Measurements from ENCODE around the gene IMPDH1. TPM values are rescaled to one million over a fixed set of nuclear protein-coding genes. Genes with fewer than 3 reads are reported as not detected.

The IMPDH1 gene
- total and polyA plus RNA-seq, 10 of the 15 experiments (the other 5 are each of a cell fraction or from before 2014, with no cell fraction given): 0.50 to 61.3 (median 41.8) TPM

GRCh38 chr7:128443831-128444600, 34.2 kb upstream of the IMPDH1 start:
- ATAC-seq (peak; percentile 42), DNase-seq (ENCODE audit: low read depth, low spot score) (no peak), FAIRE-seq (no peak)
- Histone ChIP-seq H3K4me3 (no peak overlapping the region), H3K4me2 (ENCODE audit: control insufficient read depth, insufficient read depth) (no peak overlapping the region), H4K20me1 (ENCODE audit: control insufficient read depth, insufficient read depth) (no peaks in the 10 kb centered on the region), H2AFZ (ENCODE audit: control insufficient read depth, low read depth, low read length) (peak overlapping the region; percentile 66), H3K9me3 (replicated peaks; ENCODE audit: control insufficient read depth, insufficient read depth, low read length) (no peaks in the 10 kb centered on the region), H3K36me3 (ENCODE audit: control insufficient read depth in 2 of 2, insufficient read depth in 2 of 2, low read length in 1 of 2) (no peaks in the 10 kb centered on the region), H3K79me2 (ENCODE audit: control insufficient read depth, insufficient read depth, low read length) (no peaks in the 10 kb centered on the region), H3K4me1 (ENCODE audit: control insufficient read depth, insufficient read depth, low read length) (peaks cover 9% of the 10 kb centered on the region; the same call in 1 of the 2 replicates), H3K9ac (ENCODE audit: control insufficient read depth, insufficient read depth, low read length) (no peak overlapping the region), H3K27ac (ENCODE audit: control insufficient read depth, insufficient read depth) (no peak overlapping the region), H3K27me3 (replicated peaks in 1 of 2; ENCODE audit: control insufficient read depth in 2 of 2, insufficient read depth in 2 of 2, low read length in 1 of 2) (no peaks in the 10 kb centered on the region)
- POLR2A ChIA-PET: interaction anchor here (0.5 to 4.2 kb wide), 6 partner anchors 8 to 335 kb away, joined by 3 to 52 read pairs (median 4); partner anchors contain the start of gene HILPDA
- CTCF ChIA-PET: interaction anchor here (1.0 to 12.5 kb wide), 9 partner anchors 9 to 100 kb away, joined by 3 to 175 read pairs (median 10); partner anchors contain the start of gene RBM28
- intact Hi-C loops (cut with micrococcal nuclease; ENCODE audit: unreplicated experiment) (no loop called here), in situ Hi-C loops (cut with MboI) (no loop called here)
- no TSS peak for BruUV-seq (replicated peaks)
- 61% methylated on average over 7 of the region's 7 CpGs for WGBS (ENCODE audit: insufficient coverage, insufficient replicate concordance, low lambda C conversion rate, missing lambda C conversion rate)
- RAD21 ChIA-PET (ENCODE audit: unreplicated experiment): interaction anchor here (0.5 to 2.6 kb wide), 10 partner anchors 9 to 449 kb away, joined by 3 to 23 read pairs (median 4); partner anchors contain the start of gene HILPDA
- SMC1A ChIA-PET (ENCODE audit: uncharacterized antibody, unreplicated experiment): interaction anchor here (0.7 to 6.0 kb wide), 12 partner anchors 9 to 1559 kb away, joined by 3 to 55 read pairs (median 4); partner anchors contain the start of gene HILPDA
- TF ChIP-seq, protein P1, sequence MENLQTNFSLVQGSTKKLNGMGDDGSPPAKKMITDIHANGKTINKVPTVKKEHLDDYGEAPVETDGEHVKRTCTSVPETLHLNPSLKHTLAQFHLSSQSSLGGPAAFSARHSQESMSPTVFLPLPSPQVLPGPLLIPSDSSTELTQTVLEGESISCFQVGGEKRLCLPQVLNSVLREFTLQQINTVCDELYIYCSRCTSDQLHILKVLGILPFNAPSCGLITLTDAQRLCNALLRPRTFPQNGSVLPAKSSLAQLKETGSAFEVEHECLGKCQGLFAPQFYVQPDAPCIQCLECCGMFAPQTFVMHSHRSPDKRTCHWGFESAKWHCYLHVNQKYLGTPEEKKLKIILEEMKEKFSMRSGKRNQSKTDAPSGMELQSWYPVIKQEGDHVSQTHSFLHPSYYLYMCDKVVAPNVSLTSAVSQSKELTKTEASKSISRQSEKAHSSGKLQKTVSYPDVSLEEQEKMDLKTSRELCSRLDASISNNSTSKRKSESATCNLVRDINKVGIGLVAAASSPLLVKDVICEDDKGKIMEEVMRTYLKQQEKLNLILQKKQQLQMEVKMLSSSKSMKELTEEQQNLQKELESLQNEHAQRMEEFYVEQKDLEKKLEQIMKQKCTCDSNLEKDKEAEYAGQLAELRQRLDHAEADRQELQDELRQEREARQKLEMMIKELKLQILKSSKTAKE (IDR thresholded peaks at IDR 0.05; ENCODE audit: low read depth, poor library complexity, severe bottlenecking): no peak
- TF ChIP-seq, protein P2, sequence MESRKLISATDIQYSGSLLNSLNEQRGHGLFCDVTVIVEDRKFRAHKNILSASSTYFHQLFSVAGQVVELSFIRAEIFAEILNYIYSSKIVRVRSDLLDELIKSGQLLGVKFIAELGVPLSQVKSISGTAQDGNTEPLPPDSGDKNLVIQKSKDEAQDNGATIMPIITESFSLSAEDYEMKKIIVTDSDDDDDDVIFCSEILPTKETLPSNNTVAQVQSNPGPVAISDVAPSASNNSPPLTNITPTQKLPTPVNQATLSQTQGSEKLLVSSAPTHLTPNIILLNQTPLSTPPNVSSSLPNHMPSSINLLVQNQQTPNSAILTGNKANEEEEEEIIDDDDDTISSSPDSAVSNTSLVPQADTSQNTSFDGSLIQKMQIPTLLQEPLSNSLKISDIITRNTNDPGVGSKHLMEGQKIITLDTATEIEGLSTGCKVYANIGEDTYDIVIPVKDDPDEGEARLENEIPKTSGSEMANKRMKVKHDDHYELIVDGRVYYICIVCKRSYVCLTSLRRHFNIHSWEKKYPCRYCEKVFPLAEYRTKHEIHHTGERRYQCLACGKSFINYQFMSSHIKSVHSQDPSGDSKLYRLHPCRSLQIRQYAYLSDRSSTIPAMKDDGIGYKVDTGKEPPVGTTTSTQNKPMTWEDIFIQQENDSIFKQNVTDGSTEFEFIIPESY (IDR thresholded peaks at IDR 0.05): no peak
- no peak for TF ChIP-seq SREBF1 (IDR thresholded peaks at IDR 0.05; ENCODE audit: low read length)
- no peak for TF ChIP-seq EED (IDR thresholded peaks at IDR 0.05; ENCODE audit: low read depth)
- no peak for TF ChIP-seq PKNOX1 (IDR thresholded peaks at IDR 0.05)
- TF ChIP-seq TCF7 (IDR thresholded peaks at IDR 0.05; ENCODE audit: borderline replicate concordance): no peak
- no peak for TF ChIP-seq RFX5 (IDR thresholded peaks at IDR 0.05; ENCODE audit: low read depth, low read length)
- TF ChIP-seq GABPA (IDR thresholded peaks at IDR 0.05; ENCODE audit: low read depth): no peak
- no peak for TF ChIP-seq STAT1 (conservative IDR thresholded peaks at IDR 0.05)
- no peak for TF ChIP-seq ZZZ3 (IDR thresholded peaks at IDR 0.05; ENCODE audit: control insufficient read depth, insufficient read length, low read depth)
- no peak for TF ChIP-seq ZNF24 (IDR thresholded peaks at IDR 0.05)
- no peak for TF ChIP-seq SUZ12 (IDR thresholded peaks at IDR 0.05; ENCODE audit: unreplicated experiment)
- TF ChIP-seq MTA2 (IDR thresholded peaks at IDR 0.05; ENCODE audit: low read depth): no peak; the same call in 1 of the 2 replicates
- TF ChIP-seq RELB (IDR thresholded peaks at IDR 0.05; ENCODE audit: low read depth): peak; percentile 41; the same call in 1 of the 2 replicates
- no peak for TF ChIP-seq YY1 (IDR thresholded peaks at IDR 0.05; ENCODE audit: low read depth, low read length)
- TF ChIP-seq CBFB (IDR thresholded peaks at IDR 0.05; ENCODE audit: low read depth): no peak
- no peak for TF ChIP-seq POLR2AphosphoS2 (IDR thresholded peaks at IDR 0.05; ENCODE audit: low read depth, low read length)
- TF ChIP-seq IRF4 (IDR thresholded peaks at IDR 0.05; ENCODE audit: low read depth, low read length): no peak

Measured in GM12878 (cell line).